HG02870 (cell line): Measurements from ENCODE around the gene RTN4IP1.

Source experiments
- ATAC-seq: cut with Tn5 transposase; IDR thresholded peaks from one replicate; pipeline ENCODE4 v1.9.1; 2021; ENCODE audit warnings: mild to moderate bottlenecking, moderate library complexity; ENCODE audit not compliant: unreplicated experiment

Gene RTN4IP1

DNA sequence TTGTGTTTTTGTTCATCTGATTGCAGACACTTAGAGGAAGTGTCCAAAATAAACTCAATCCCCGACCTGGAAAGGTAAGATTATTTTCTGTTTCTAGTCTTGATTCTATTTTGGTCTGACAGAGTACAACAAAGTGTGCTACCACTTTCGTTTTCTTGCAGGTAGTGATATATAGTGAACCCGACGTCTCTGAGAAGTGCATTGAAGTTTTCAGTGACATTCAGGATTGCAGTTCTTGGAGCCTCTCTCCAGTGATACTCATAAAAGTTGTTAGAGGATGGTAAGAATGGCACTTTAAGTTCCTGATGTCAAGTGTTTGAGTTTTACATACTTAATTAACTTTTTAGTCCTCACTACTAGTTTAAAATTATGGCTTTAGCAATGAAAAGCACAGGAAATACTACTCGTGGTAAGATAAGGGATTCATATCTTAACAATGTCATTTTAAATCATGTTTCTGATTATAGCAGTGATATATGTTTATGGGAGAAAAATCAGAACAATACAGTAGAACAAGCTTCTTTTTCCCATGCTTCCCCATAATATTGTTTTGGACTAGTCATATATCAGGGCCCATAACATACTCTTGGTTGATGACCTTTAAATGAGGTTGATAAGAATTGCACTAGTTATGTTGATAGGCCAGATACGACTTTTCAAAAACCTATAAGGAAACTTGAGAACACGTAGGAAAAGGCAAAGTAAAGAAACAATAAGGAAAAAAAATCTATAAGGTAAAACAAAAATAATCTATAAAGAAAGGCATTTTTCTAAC, 104.0 kb downstream of the RTN4IP1 start:
- peak; percentile 34 for ATAC-seq

DNA sequence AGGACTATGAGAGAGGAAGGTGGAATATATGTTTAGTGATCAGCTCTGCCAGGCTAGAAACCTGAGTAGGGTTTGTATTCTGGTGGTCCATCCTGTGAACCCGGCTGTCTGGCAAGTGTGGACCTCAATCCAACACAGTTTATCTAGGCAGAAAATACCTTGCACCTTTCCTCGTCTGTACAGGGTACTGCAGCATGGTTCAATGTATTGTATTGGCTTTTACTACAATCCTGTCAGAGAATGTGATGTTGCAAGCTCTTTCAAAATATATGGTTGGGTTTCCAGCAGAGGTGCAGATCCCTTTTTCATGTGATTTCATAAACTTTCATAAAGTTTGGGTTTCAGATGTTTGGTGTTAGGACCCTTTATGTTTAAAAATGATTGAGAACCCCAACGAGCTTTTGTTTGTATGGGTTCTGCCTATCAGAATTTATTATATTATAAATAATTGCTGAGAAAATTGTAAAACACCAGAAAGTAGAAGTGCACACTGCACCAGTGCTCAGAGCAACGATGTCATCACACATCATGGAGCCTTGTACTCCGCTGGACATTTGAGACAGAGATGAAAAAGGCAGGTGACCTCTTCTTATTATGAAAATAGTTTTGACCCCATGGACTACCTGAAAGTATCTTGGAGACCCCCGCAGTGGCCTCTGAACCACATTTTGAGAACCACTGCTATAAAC, 106.6 kb downstream of the RTN4IP1 start:
- ATAC-seq = no peak
